ENCODE results near the gene BCAM. TPM values are rescaled to one million over a fixed set of nuclear protein-coding genes. Genes with fewer than 3 reads are reported as not detected.
"Not testable (repeated sequence)": the region's sequence is repeated elsewhere in the genome, so short reads cannot be mapped to it uniquely, and the experiment has no call there.

The BCAM gene
- total RNA-seq, 2 donors from 2014 or later = 76.4 to 76.9 TPM

DNA sequence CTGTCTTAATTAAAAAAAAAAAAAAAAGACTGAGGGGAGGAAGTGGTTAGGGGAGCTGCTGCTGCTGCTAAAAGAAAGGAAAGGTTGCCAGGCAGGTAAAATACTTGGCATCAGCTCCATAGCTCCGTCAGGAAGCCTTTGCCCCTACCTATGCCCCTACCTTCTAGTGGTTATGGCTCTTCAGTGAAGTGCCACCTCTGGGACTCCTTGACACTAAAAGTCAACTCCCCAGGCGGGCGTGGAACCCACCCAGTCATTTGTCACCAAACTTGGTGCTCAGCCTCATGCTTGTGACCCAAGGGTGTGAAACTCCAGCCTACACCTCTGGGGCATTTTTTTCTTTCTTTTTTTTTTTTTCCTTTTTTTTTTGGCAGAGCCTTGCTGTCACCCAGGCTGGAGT is 32.3 kb downstream of the BCAM start:
- DNase-seq (no peak), ATAC-seq (no peak)
- intact Hi-C loops (cut with DNase I) = loop anchor here (5.0 to 10.0 kb wide), 2 partner anchors 44 to 116 kb away; no protein-coding TSS in a partner anchor

DNA sequence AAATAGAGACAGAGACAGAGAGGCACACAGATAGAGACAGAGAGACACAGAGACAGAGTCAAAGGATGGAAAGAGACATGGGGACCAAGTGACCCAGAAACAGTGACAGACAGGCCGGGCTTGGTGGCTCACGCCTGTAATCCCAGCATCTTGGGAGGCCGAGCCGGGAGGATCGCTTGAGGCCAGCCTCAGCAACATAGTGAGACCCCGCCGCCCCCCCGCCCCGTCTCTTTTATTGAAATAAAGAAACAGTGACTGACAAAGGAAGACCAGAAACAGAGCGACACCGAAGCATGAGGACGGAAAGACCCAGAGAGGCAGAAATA is 36.3 kb downstream of the BCAM start:
- ATAC-seq (no peak), DNase-seq (peak; percentile 60)
- intact Hi-C loops (cut with DNase I) = loop anchor here in 1 of 2 donors (2.0 to 10.0 kb wide), 4 partner anchors 36 to 158 kb away; partner anchors contain the start of gene BCAM

DNA sequence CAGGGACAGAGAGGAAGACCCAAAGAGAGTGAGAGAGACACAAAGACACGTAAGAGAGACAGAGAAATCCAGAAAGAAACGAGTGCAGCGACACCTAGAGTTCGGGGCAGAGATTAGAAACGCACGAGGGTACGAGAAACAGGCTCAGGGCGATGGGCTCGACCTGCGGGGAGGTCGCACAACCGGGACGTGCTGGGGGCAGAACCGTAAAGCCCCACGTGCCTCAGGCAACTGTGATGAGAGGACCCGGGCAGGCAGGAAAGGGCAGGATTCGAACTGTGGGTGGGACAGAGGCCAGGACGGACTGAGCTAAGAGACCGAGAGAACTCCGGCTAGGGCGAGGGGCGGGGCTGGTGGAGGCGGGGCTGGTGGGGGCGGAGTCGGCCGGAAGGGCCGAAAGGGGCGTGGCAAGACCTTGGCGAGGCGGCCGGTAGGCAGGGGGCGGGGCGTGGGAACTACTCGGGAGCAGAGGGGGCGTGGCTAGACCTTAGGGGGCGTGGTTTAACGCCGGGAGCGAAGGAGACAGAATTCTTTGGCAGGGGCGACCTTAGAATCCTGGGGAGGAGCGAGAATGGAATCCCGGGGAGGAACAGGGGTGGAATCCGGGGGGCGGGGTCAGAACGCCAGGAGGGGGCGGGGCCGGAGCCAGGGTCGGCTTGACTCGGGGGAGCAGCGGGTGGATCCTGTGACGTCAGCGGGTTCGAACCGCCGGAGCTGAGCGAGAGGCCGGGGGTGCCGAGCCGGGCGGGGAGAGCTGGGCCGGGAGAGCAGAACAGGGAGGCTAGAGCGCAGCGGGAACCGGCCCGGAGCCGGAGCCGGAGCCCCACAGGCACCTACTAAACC is 36.9 kb downstream of the BCAM start, which contains the start of gene NECTIN2:
NECTIN2 (plus strand) TSS at position 686 of the 843 bp plus-strand sequence. CDS start 229 bp downstream, outside the sequence.
- ATAC-seq = peak; percentile 84 to 85
- intact Hi-C loops (cut with DNase I) = loop anchor here in 1 of 2 donors (2.0 to 10.0 kb wide), 4 partner anchors 37 to 159 kb away; partner anchors contain the start of gene BCAM

DNA sequence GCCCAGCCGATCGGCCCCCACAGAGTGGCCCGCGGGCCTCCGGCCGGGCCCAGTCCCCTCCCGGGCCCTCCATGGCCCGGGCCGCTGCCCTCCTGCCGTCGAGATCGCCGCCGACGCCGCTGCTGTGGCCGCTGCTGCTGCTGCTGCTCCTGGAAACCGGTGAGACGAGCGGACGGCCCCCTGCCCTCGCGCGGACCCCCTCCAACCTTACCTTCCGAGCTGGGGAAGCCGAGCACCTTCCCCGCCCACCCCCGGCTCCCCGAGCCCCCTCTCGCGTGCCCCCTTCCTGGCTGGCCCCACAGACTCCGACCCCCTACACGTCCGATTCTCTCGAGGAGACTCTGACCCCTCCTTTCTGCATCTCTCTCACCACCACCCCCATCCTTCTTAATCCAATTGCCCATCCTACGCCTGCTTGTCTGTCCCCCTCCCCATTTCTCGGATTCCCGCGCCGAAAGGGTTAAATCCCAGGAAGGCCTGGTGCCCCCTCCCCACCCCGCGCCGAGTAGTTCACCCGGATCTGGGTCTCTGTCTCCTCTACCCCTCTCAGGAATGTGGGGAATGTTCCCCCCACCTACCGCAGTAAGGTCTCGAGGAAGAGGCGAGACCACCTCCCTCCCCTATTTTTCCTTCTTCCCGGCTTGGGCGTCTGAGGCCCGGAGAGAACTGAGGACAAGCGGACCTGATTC is 37.7 kb downstream of the BCAM start:
- ATAC-seq (no peak), DNase-seq (peak; percentile 56)
- intact Hi-C loops (cut with DNase I) = loop anchor here in 1 of 2 donors (5.0 to 10.0 kb wide), 2 partner anchors 122 to 159 kb away; no protein-coding TSS in a partner anchor

More for the DNA sequence above, 36.9 kb downstream of the BCAM start, which contains the start of gene NECTIN2:
- peak; percentile 100 for DNase-seq

DNA sequence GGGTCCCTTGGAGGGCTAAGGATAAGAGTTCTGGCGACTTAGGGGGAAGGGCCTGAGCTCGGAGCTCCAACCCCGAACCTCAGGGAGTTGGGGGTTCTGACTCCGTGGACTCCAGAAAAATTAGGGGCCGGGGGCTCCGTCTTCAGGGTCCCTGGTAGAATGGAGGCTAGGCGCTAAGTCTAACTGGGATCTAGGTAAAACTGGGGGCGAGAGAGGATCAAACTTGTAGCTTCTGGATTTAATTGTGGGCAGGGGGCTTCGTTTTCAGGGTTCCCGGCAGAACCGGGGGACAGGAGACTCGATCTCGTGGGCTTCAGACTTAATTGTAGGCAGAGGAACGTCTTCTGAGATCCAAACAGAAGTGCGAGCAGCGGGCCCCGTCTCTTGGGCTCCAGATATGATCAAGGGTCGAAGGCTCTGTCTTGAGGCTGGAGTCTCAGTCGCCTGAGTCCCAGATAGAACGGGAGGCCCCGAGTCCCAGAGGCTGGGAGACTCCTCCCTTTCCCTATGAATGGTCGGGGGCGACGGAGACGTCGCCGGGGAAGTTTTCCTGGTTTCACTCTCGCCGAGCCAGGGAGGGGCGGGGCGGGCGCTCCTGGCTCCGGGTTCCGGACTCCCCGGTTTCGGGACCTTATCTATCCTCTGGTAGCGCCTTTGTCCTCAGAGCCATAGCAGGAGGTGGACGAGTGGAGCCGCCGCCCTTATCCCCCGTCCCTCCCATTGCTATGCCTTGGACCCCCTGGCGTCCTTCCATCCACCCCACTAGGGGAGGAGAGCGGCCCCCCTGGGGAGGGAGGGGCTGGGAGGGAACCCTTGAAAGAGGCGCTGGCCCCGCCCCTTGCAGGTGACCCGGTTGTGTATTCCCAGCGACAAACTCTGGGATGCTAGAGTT is 38.5 kb downstream of the BCAM start:
- intact Hi-C loops (cut with DNase I) = loop anchor here in 1 of 2 donors (5.0 to 10.0 kb wide), 2 partner anchors 123 to 160 kb away; no protein-coding TSS in a partner anchor
- DNase-seq (peak; percentile 88), ATAC-seq (peak; percentile 10 to 21)

DNA sequence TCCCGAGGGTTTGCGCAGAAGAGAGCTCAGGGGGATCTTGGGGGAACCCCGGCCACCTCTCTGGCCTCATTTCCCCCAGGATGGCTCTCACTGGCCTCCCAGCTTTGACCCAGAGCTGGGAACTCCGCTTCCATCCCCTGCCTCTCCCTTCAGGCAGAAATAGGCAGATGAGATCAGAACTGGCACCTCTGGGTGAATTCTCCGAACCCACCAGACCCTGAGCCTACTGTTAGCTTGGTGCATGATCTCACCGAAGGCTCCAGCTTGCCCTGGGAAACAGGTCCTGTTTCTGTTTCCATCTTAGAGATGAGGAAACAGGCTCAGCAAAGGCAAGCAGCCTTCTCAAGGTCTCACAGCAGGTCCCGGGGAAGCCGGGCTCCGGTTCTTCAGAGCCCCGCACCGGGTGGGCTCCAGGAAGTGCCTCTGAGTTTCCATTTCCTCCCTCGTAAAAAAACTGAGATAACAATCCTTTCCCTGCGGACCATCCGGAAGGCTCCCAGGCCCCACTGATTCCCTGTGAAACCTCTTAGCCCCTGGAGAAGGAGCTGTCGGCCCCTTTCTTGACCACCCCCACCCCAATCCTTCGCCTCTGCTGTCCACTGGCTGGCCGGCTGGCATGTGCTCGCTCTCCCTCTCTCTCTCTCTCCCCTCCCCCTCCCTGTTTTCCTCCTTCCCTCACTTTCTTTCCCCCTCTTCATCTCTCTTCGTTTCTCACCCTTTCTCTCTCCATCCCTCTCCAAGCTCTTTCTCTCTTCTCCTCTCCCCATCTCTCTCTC is 39.3 kb downstream of the BCAM start:
- intact Hi-C loops (cut with DNase I) = loop anchor here in 1 of 2 donors (5.0 to 10.0 kb wide), 2 partner anchors 123 to 161 kb away; no protein-coding TSS in a partner anchor
- peak; percentile 56 for DNase-seq
- no peak for ATAC-seq

DNA sequence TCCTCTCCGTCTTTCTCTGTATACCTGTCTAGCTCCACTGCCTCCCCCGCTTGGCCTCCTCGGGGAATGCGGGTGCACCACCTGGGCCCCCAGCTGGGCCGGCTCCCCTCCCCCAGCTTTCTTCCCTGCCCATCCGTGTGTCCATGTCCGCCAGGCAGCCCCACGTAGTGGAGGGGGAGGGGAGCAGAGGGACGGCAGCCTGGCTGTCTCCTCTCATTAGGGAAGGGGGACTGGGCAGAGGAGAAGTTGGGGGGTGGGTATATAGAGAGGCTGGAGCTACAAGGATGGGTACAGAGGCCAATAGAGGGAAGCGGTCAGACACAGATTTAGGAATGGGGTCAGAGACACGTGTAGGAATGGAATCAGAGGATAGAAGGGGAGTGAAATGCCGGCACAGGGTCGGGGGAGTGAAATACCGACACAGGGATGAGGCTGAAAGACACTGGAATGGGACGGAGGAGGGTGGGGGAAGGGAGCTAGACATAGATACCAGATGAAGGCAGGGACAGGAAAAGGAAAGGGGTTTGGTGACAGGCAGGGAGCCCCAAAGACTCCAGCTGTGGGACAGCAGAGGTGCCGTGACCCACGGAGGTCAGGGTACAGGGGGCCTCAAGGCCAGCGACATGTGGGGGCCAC is 40.0 kb downstream of the BCAM start:
- ATAC-seq (no peak), DNase-seq (peak; percentile 50)
- intact Hi-C loops (cut with DNase I) = loop anchor here in 1 of 2 donors (5.0 to 10.0 kb wide), 2 partner anchors 124 to 162 kb away; no protein-coding TSS in a partner anchor

DNA sequence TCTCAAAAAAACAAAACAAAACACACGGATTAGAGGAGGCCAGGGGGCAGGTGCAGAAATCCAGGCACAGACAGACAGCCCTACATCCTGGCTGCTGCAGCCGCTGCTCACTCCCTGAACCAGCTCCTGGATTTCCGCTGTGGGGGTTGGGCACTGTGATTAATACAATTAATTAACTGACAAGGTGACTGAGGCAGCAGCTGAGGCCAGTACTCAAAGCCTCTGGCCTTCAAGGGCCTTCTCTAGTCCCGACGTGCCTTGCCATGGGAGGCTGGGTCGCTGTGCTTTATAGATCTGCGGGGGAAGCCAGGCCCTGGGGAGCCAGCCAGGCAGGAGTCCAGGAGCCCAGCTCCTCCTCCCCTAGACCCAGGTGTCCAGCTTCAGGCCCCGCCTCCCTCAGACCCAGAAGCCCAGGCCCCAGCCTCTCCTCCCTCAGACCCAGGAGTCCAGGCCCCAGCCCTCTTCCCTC is 41.8 kb downstream of the BCAM start:
- ATAC-seq (no peak), DNase-seq (peak; percentile 40)
- intact Hi-C loops (cut with DNase I) = no loop called here

DNA sequence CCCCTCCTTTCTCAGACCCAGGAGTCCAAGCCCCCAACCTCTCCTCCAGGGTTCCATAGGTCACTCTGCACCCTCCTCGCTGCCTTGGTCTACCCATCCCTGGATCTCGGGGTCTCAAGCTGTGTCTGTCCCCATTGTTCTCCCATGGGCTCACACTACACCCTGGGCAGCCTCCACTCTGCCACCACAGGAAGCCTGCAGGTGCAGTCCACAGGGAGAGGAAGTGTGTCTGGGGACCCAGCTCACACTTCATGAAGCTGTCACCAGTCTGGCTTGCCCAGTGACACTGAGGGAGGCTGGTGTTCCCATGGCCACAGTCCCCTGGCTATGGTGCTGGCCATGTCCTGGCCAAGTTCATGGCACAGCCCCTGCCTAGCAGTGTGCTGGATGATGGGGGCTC is 42.5 kb downstream of the BCAM start:
- no peak for DNase-seq
- intact Hi-C loops (cut with DNase I) = no loop called here
- no peak for ATAC-seq

DNA sequence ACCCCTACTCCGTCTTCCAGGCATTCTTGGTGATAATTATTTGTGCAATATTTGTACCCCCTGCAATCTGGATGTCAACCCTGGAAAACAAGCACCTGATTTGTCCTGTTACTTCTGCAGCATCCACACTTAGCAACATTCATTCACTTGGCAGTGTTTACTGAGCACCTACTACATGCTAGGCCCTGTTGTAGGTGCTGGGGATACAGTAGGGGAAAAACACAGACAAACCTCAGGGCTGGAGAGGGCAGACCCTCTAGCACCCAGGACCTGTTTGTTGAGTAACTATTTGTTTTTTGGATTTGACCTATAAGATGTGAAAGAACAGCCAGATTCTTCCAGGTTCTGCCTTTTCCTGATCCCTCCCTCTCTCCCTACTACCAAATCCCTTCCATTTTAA is 46.7 kb downstream of the BCAM start:
- ATAC-seq = no peak

DNA sequence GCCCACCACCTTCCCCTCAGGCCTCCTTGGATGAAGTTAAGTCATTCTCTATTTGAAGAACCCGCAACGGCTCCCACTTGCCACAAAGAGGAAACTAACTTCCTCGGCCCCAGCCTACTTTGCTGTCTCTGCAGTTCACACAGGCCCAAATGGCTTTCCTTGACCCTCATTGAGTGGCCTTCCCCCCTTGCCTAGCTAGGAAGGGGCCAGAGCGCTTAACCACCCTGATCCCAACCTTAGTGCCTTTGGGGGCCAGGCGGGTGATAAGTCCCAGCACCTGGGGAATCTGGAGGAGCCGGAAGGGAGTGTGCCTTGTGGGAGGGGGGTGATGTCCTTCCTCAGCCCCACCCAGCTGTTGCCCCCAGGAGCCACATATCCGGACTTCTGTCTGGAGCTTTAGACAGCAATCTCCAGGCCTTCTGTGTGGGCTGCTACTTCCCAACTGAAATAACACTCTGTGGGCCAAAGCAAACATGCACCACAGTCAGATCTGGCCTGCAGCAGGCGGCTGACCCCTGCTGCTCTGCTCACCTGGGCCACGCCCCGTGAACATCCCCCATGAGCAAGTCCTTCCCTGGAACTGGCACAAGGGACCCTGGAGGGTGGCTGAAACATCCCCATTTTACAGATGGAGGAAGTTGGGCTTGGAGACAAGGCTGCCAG is 47.6 kb downstream of the BCAM start:
- ATAC-seq = peak; percentile 30 to 67

More for the DNA sequence above, 46.7 kb downstream of the BCAM start:
- intact Hi-C loops (cut with DNase I) = no loop called here
- DNase-seq = no peak

DNA sequence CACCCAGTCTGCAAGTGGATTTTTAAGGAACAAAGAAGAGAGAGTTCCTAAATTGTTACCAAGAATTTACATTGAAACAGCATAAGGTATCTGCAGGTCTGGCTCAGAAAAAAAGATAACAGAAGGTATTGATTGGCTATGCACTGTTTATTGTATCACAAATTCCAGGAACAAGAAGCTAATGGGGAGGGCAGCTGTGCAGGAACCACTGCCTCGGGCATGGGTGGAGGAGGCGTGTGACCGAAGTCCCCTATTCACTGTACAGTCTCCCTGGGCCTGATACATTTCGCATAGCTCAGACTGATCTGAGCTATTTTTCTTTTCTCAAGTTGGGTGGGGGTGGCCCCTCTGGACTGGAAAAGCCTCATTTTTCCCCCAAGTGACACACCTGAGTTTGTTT is 48.9 kb downstream of the BCAM start:
- ATAC-seq (no peak), DNase-seq (no peak)
- intact Hi-C loops (cut with DNase I) = no loop called here

More for the DNA sequence above, 47.6 kb downstream of the BCAM start:
- intact Hi-C loops (cut with DNase I) = no loop called here
- peak; percentile 51 for DNase-seq

DNA sequence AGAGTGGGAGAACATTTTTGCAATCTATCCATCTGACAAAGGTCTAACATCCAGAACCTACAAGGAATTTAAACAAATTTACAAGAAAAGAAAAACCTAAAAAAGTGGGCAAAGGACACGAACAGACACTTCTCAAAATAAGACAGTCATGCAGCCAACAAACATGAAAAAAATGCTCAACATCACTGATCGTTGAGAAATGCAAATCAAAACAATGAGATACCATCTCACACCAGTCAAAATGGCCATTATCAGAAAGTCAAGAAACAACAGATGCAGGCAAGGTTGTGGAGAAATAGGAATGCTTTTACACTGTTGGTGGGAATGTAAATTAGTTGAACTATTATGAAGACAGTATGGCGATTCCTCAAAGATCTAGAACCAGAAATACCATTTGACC is 52.7 kb downstream of the BCAM start:
- intact Hi-C loops (cut with DNase I); ATAC-seq; DNase-seq: not testable (repeated sequence)

DNA sequence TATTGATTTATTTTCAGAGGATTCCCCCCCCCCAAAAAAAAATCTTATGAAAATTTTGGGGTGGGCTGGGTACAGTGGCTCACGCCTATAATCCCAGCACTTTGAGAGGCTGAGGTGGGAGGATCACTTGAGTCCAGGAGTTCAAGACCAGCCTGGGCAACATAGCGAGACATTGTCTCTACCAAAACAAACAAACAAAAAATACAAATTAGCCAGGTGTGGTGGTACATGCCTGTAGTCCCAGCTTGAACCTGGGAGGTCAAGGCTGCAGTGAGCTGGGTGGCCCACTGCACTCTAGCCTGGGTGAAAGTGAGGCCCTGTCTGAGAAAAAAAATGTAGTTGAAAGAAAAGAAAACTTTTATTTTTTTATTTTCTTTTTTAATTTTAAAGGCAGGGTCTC is 55.1 kb downstream of the BCAM start:
- ATAC-seq (no peak), DNase-seq (no peak)
- intact Hi-C loops (cut with DNase I) = no loop called here

DNA sequence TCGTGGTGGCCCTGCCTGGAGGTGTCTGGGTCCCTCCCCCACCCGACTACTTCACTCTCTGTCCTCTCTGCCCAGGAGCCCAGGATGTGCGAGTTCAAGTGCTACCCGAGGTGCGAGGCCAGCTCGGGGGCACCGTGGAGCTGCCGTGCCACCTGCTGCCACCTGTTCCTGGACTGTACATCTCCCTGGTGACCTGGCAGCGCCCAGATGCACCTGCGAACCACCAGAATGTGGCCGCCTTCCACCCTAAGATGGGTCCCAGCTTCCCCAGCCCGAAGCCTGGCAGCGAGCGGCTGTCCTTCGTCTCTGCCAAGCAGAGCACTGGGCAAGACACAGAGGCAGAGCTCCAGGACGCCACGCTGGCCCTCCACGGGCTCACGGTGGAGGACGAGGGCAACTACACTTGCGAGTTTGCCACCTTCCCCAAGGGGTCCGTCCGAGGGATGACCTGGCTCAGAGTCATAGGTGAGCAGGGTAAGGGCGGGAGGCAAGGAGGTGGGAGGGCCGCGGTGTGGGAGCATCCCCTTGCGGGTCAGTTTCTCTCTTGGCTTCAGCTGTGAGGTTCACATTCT is 56.4 kb downstream of the BCAM start:
- intact Hi-C loops (cut with DNase I) = no loop called here
- no peak for DNase-seq
- no peak for ATAC-seq

DNA sequence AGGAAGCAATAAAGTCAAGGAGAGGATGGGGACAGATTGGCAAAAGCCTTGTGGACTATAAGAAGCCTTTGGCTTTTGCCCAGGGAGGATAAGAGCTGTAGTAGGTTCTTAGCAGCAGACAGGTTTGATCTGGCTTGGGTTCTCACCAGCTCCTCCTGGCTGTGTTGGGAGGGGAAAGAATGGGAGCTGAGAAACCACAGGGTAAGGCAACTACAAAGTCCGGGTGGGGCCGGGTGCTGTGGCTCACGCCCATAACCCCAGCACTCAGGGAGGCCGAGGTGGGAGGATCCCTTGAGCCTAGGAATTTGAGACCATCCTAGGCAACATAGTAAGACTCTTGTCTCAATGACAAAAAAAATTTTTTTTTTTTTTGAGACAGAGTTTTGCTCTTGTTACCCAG is 57.8 kb downstream of the BCAM start:
- DNase-seq (no peak), ATAC-seq (no peak)
- intact Hi-C loops (cut with DNase I) = no loop called here

DNA sequence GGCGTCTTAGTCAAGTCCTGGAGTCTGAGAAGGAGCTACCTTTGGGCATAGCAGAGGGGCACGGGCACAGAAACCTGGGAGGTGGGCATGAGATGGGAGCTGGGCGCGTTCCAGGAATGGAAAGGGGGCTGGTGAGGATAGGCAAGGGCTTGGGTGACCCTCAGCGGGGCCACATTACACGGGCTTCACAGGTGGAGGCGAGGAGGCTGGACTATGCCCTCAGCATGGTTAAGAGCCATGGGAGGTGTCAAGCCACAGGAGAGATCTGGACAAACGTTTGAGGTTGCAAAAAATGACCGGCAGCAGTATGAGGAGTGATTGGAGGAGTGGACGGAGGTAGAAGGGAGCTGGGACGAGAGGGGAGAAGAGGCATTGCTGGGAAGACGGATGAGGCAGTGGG is 58.7 kb downstream of the BCAM start:
- intact Hi-C loops (cut with DNase I) = no loop called here
- ATAC-seq = no peak
- no peak for DNase-seq

Measured in left cardiac atrium (tissue), 4 donors.